Dendritic cell treated with granulocyte-macrophage colony-stimulating factor and Interleukin-4, amounts not matched to agents 40 ng/mL and 50 ng/mL, for 4 days (primary cell): Measurements from ENCODE around the gene RAB5B.
"Not testable (repeated sequence)": the region's sequence is repeated elsewhere in the genome, so short reads cannot be mapped to it uniquely, and the experiment has no call there.

Source experiments
- H3K27ac Mint-ChIP-seq: one replicate; pipeline ENCODE4 v1.8.0; 2022; ENCODE audit warnings: mild to moderate bottlenecking, mixed read lengths
- H3K27me3 Mint-ChIP-seq: one replicate; pipeline ENCODE4 v1.8.0; 2022; ENCODE audit warnings: mild to moderate bottlenecking, mixed read lengths
- H3K36me3 Mint-ChIP-seq: one replicate; pipeline ENCODE4 v1.8.0; 2022; ENCODE audit warnings: low read depth, mixed read lengths
- H3K4me1 Mint-ChIP-seq: one replicate; pipeline ENCODE4 v1.8.0; 2022; ENCODE audit warnings: low read depth, mixed read lengths
- H3K4me3 Mint-ChIP-seq: one replicate; pipeline ENCODE4 v1.8.0; 2022; ENCODE audit warnings: mild to moderate bottlenecking, moderate library complexity, mixed read lengths
- H3K9me3 Mint-ChIP-seq: one replicate; pipeline ENCODE4 v1.8.0; 2022; ENCODE audit warnings: mixed read lengths
- intact Hi-C: fragments of 100-400 bp; cut with micrococcal nuclease; formaldehyde crosslinking; loops from one replicate; pipeline ENCODE4 v1.15.0; 2022

The RAB5B gene

GRCh38 chr12:56001487-56002100, 27.7 kb downstream of the RAB5B start:
- Mint-ChIP-seq H3K27me3 (no peaks in the 10 kb centered on the region), H3K27ac (peak overlapping the region; percentile 81), H3K36me3 (peaks cover 76% of the 10 kb centered on the region), H3K4me1 (peaks cover 76% of the 10 kb centered on the region), H3K4me3 (no peak overlapping the region), H3K9me3 (no peaks in the 10 kb centered on the region)
- intact Hi-C loops, result no loop called here

GRCh38 chr12:56003376-56003775, 29.5 kb downstream of the RAB5B start:
- H3K27ac Mint-ChIP-seq, result peak overlapping the region; percentile 81
- intact Hi-C loops, H3K27me3 Mint-ChIP-seq, H3K9me3 Mint-ChIP-seq: not testable (repeated sequence)
- peak overlapping the region; percentile 30 for H3K4me3 Mint-ChIP-seq
- peaks cover 75% of the 10 kb centered on the region for H3K36me3 Mint-ChIP-seq
- peaks cover 79% of the 10 kb centered on the region for H3K4me1 Mint-ChIP-seq

DNA sequence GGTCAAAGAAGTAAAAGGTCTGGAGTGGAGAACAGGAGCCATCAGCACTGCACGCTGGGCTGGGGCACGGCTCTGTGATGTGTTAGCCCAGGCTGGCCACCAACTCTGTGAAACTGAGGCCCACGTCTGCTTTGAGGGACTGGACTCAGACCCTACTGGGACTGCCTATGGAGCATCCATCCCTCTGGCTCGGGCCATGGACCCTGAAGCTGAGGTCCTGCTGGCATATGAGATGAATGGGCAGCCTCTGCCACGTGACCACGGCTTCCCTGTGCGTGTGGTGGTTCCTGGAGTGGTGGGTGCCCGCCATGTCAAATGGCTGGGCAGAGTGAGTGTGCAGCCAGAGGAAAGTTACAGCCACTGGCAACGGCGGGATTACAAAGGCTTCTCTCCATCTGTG, 30.3 kb downstream of the RAB5B start:
- H3K36me3 Mint-ChIP-seq, result peaks cover 73% of the 10 kb centered on the region
- no peak overlapping the region for H3K4me3 Mint-ChIP-seq
- no peaks in the 10 kb centered on the region for H3K9me3 Mint-ChIP-seq
- peak overlapping the region; percentile 81 for H3K27ac Mint-ChIP-seq
- intact Hi-C loops, result no loop called here
- H3K27me3 Mint-ChIP-seq, result no peaks in the 10 kb centered on the region
- H3K4me1 Mint-ChIP-seq, result peaks cover 77% of the 10 kb centered on the region

DNA sequence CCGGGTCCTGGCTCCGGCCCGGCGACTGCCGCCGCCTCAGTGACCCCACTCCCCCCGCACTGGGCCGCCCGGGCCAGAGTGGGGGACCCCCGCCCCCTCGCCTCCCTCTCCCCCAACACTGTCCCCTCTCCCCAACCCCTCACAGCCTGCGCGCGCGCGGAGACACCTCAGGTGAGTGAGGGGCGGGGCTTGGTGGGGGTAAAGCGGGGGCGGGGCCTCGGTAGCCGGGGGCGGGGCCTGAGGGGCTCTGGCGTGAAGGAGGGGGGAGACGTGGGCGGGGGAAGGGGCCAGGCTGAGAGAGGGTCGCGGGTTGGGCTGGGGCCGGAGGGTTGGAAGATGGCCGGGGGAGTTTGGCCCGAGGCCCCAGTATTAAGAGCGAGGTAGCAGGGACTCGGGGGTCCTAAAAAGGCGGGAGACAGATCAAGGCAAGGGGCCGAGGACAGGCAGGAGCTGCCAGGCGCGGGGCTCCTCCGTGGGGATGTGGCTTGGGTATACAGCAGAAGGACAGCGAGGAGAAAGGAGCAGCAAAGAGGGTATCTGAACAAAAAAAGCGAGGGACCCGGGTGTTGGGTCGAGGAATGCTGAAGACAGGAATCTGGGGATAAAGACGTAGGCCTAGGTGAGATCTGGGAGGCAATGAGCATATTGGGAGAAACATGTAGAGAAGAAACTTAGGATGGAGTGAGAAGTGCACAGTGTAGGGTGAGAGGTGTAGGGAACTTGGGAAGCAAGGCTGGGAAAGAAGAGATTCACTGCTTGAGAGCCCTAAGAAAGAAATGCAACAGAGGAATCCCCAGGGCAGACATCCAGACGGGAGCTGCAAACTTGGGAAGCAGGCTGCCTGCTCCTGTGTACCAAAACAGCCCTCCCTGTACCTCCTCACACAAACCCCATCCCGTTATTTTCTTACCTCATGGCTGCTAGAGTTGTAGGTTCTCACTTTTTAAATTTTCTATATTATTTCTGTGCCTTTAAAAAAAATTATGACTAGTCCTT, 34.0 kb downstream of the RAB5B start:
- peak overlapping the region; percentile 78 for H3K27ac Mint-ChIP-seq
- peak overlapping the region; percentile 84 for H3K4me3 Mint-ChIP-seq
- peaks cover 53% of the 10 kb centered on the region for H3K36me3 Mint-ChIP-seq
- no peaks in the 10 kb centered on the region for H3K27me3 Mint-ChIP-seq
- intact Hi-C loops, result no loop called here
- H3K9me3 Mint-ChIP-seq, result no peaks in the 10 kb centered on the region
- H3K4me1 Mint-ChIP-seq, result peaks cover 52% of the 10 kb centered on the region

DNA sequence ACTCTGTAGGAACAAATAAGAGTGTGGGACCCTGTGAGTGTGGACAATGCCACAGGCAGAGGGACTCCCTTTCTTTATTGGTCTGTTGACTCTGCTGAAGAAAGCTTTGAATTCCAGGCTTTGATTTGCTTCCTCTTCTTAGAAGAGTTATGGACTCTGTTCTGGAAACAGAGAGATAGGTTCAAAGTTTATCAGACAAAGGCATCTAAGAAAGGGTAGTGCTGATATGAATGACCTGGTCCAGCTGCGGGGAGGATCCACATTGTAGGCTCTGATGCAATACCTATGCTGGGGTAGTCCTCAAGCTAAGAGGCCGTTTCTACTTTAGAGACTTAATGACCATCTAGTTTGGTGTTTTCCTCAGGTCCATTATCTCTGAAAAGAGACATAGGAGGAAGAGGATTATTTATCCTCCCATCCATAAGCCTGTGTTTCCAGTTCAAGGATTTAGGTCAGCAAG, 36.3 kb downstream of the RAB5B start:
- Mint-ChIP-seq H3K27me3 (no peaks in the 10 kb centered on the region), H3K9me3 (no peaks in the 10 kb centered on the region), H3K27ac (no peak overlapping the region), H3K4me3 (no peak overlapping the region), H3K36me3 (peaks cover 30% of the 10 kb centered on the region), H3K4me1 (peaks cover 37% of the 10 kb centered on the region)
- intact Hi-C loops, result no loop called here

GRCh38 chr12:56011509-56012090, 37.7 kb downstream of the RAB5B start:
- Mint-ChIP-seq H3K9me3 (no peaks in the 10 kb centered on the region), H3K36me3 (peaks cover 28% of the 10 kb centered on the region), H3K27me3 (no peaks in the 10 kb centered on the region), H3K4me3 (no peak overlapping the region), H3K27ac (no peak overlapping the region), H3K4me1 (peaks cover 26% of the 10 kb centered on the region)
- intact Hi-C loops, result no loop called here

GRCh38 chr12:56013482-56013881, 39.6 kb downstream of the RAB5B start:
- peaks cover 27% of the 10 kb centered on the region for H3K36me3 Mint-ChIP-seq
- no peaks in the 10 kb centered on the region for H3K9me3 Mint-ChIP-seq
- H3K4me1 Mint-ChIP-seq, result peaks cover 13% of the 10 kb centered on the region
- H3K4me3 Mint-ChIP-seq, result no peak overlapping the region
- no peaks in the 10 kb centered on the region for H3K27me3 Mint-ChIP-seq
- H3K27ac Mint-ChIP-seq, result no peak overlapping the region
- intact Hi-C loops, result no loop called here

- H3K27ac Mint-ChIP-seq, result no peak overlapping the region
- intact Hi-C loops, result no loop called here
- no peak overlapping the region for H3K4me3 Mint-ChIP-seq
- H3K9me3 Mint-ChIP-seq, result no peaks in the 10 kb centered on the region
- H3K36me3 Mint-ChIP-seq, result peaks cover 22% of the 10 kb centered on the region
- no peaks in the 10 kb centered on the region for H3K27me3 Mint-ChIP-seq
- H3K4me1 Mint-ChIP-seq, result peaks cover 8% of the 10 kb centered on the region
Measured at GRCh38 chr12:56014205-56014604, 40.3 kb downstream of the RAB5B start.

DNA sequence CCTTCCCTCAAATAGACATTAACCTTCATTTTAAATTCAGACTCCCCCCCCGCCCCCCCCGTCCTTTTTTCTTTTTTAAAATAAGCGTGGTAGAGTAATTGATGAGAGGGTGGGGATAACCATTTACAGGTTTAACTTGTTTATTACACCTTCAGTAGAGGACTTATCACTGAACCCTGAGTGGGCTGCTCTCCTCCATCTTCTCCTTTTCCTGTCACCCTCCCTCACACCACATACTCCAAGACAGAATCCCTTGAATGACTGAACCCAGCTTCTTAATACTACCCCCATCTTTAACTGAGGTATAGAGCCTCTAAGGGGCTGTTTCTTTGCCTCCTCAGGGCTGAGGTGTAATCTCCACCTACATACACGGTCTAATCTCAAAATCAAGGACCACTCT, 43.3 kb downstream of the RAB5B start:
- Mint-ChIP-seq H3K4me3 (no peak overlapping the region), H3K4me1 (peaks cover 33% of the 10 kb centered on the region), H3K27me3 (no peaks in the 10 kb centered on the region), H3K27ac (no peak overlapping the region), H3K36me3 (peaks cover 12% of the 10 kb centered on the region), H3K9me3 (no peaks in the 10 kb centered on the region)
- intact Hi-C loops, result no loop called here

DNA sequence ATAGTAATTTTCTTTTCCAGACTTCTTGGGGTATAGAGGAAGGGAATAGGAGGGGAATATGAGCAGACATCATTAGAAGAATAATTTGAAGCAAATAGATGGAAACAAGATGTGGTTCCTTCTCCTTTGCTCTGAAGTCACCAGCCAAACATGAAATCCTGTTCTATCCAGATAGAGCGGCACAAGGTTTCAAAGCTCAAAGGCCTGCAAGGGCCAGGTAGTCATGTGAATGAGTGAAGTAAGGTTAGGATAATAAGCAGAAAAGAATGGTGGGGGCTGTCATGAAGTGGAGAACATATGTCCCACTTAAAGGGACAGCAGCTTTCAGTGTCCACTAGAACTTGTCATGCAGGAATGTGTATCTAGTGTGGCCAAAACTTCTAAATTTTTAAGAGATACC, 44.5 kb downstream of the RAB5B start:
- intact Hi-C loops, result no loop called here
- no peaks in the 10 kb centered on the region for H3K9me3 Mint-ChIP-seq
- H3K4me1 Mint-ChIP-seq, result peaks cover 42% of the 10 kb centered on the region
- H3K27ac Mint-ChIP-seq, result no peak overlapping the region
- peaks cover 6% of the 10 kb centered on the region for H3K36me3 Mint-ChIP-seq
- H3K27me3 Mint-ChIP-seq, result no peaks in the 10 kb centered on the region
- no peak overlapping the region for H3K4me3 Mint-ChIP-seq

GRCh38 chr12:56020423-56021184, 46.7 kb downstream of the RAB5B start, which contains the start of gene IKZF4:
Gene IKZF4, plus strand, starts transcription at chr12:56021043. Its CDS starts 451 bp downstream, at chr12:56021494.
- peak within 1 kb of the TSS; percentile 70 for H3K4me3 Mint-ChIP-seq
- H3K27me3 Mint-ChIP-seq, result no peaks in the 10 kb centered on the region
- H3K9me3 Mint-ChIP-seq, result no peaks in the 10 kb centered on the region
- H3K4me1 Mint-ChIP-seq, result peaks cover 44% of the 10 kb centered on the region
- intact Hi-C loops, result no loop called here
- H3K36me3 Mint-ChIP-seq, result peaks cover 16% of the 10 kb centered on the region
- peak within 1 kb of the TSS; percentile 76 for H3K27ac Mint-ChIP-seq

DNA sequence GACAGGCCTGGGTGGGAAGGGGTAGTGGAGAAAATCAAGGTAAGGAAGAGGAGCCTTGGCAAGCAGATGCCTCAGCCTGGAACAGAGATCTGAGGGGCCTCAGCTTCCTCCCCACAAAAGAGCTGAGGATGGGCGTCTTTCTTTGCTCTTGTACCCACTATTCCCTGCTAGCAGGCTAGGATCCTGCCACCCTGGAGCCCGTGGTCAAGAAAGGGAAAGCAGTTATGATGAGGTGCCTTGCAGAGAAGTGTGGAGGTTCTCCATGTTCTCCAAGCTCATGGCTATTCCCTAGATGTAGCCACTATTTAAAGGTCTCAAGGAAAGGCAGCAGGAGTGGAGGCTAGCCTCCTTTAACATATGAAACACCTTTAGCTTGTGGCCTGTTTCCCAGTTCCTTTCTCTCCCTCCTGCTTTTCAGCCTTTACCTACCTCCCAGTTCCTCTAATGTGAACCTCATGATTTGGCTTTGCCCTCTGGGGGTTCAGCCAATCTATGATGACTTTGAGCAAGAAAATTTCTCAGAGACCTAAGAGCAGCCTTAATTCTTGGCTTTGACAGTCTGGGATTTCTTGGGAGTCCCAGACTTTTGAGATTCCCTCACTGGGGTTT, 48.1 kb downstream of the RAB5B start:
- H3K4me1 Mint-ChIP-seq, result peaks cover 44% of the 10 kb centered on the region
- peaks cover 26% of the 10 kb centered on the region for H3K36me3 Mint-ChIP-seq
- no peaks in the 10 kb centered on the region for H3K9me3 Mint-ChIP-seq
- H3K27me3 Mint-ChIP-seq, result no peaks in the 10 kb centered on the region
- H3K27ac Mint-ChIP-seq, result peak overlapping the region; percentile 76
- intact Hi-C loops, result no loop called here
- H3K4me3 Mint-ChIP-seq, result peak overlapping the region; percentile 70

- intact Hi-C loops, result loop anchor here (1.0 to 5.0 kb wide), 2 partner anchors 32 to 291 kb away; no protein-coding TSS in a partner anchor
- no peaks in the 10 kb centered on the region for H3K27me3 Mint-ChIP-seq
- H3K4me3 Mint-ChIP-seq, result no peak overlapping the region
- H3K4me1 Mint-ChIP-seq, result peaks cover 9% of the 10 kb centered on the region
- peaks cover 72% of the 10 kb centered on the region for H3K36me3 Mint-ChIP-seq
- no peak overlapping the region for H3K27ac Mint-ChIP-seq
- no peaks in the 10 kb centered on the region for H3K9me3 Mint-ChIP-seq
Measured at GRCh38 chr12:56028511-56029165, 54.8 kb downstream of the RAB5B start.
